ENCODE results near the gene HBG2. TPM values are rescaled to one million over a fixed set of nuclear protein-coding genes. Genes with fewer than 3 reads are reported as not detected.
"Not testable (repeated sequence)": the region's sequence is repeated elsewhere in the genome, so short reads cannot be mapped to it uniquely, and the experiment has no call there.

HBG2 gene
- polyA plus RNA-seq: not detected

- WGBS, 3 donors: 62 to 71% (median 65%) methylated on average over 4 of the region's 9 CpGs
- not testable (repeated sequence) for H3K27ac ChIP-seq (ENCODE audit: low read depth, low read length)
Measured at GRCh38 chr11:5254646-5255413, at the start of gene HBG2. Gene HBG2, minus strand, starts transcription at chr11:5254781. Its CDS starts 53 bp downstream, at chr11:5254728.

- WGBS, 3 donors: 60 to 92% (median 90%) methylated on average over 1 of the region's 1 CpG
- no peak overlapping the region for H3K27ac ChIP-seq (ENCODE audit: low read depth, low read length)
Measured at GRCh38 chr11:5304046-5304445, 49.5 kb upstream of the HBG2 start.

GRCh38 chr11:5303626-5304025 is 49.0 kb upstream of the HBG2 start:
- 70 to 80% (median 71%) methylated on average over 5 of the region's 5 CpGs for WGBS, 3 donors
- no peak overlapping the region for H3K27ac ChIP-seq (ENCODE audit: low read depth, low read length)

GRCh38 chr11:5301846-5302245 is 47.3 kb upstream of the HBG2 start, which contains the start of gene OR51B4:
Gene OR51B4, minus strand, starts transcription at chr11:5301946. Its CDS starts 0 bp downstream, at chr11:5301946.
- WGBS, 3 donors: 70 to 90% (median 90%) methylated on average over 2 of the region's 2 CpGs
- H3K27ac ChIP-seq (ENCODE audit: low read depth, low read length): no peak within 1 kb of the TSS

- H3K27ac ChIP-seq (ENCODE audit: low read depth, low read length): no peak overlapping the region
- 53 to 64% (median 61%) methylated on average over 3 of the region's 3 CpGs for WGBS, 3 donors
Measured at GRCh38 chr11:5300251-5300650, 45.7 kb upstream of the HBG2 start.

- no peak overlapping the region for H3K27ac ChIP-seq (ENCODE audit: low read depth, low read length)
- 3 to 76% (median 69%) methylated on average over 1 of the region's 1 CpG for WGBS, 3 donors
Measured at GRCh38 chr11:5298451-5298850, 43.9 kb upstream of the HBG2 start.

- H3K27ac ChIP-seq (ENCODE audit: low read depth, low read length): no peak overlapping the region
- WGBS, 3 donors: 56 to 68% (median 60%) methylated on average over 4 of the region's 4 CpGs
Measured at GRCh38 chr11:5297721-5298323, 43.2 kb upstream of the HBG2 start.

- not testable (repeated sequence) for H3K27ac ChIP-seq (ENCODE audit: low read depth, low read length)
- 92 to 94% (median 92%) methylated on average over 29 to 41 of the region's 41 CpGs for WGBS, 3 donors
Measured at GRCh38 chr11:5294342-5294995, 39.9 kb upstream of the HBG2 start.

GRCh38 chr11:5293028-5293427 is 38.4 kb upstream of the HBG2 start:
- 85 to 91% (median 89%) methylated on average over 8 of the region's 8 CpGs for WGBS, 3 donors
- H3K27ac ChIP-seq (ENCODE audit: low read depth, low read length): no peak overlapping the region

GRCh38 chr11:5291207-5291838 is 36.7 kb upstream of the HBG2 start:
- WGBS, 3 donors: 64 to 82% (median 78%) methylated on average over 1 of the region's 1 CpG

GRCh38 chr11:5290106-5290505 is 35.5 kb upstream of the HBG2 start:
- 89 to 94% (median 92%) methylated on average over 1 of the region's 1 CpG for WGBS, 3 donors

More at GRCh38 chr11:5291207-5291838, 36.7 kb upstream of the HBG2 start:
- no peak overlapping the region for H3K27ac ChIP-seq (ENCODE audit: low read depth, low read length)

GRCh38 chr11:5289696-5290095 is 35.1 kb upstream of the HBG2 start:
- no peak overlapping the region for H3K27ac ChIP-seq (ENCODE audit: low read depth, low read length)

More at GRCh38 chr11:5290106-5290505, 35.5 kb upstream of the HBG2 start:
- no peak overlapping the region for H3K27ac ChIP-seq (ENCODE audit: low read depth, low read length)

GRCh38 chr11:5288906-5289550 is 34.4 kb upstream of the HBG2 start:
- WGBS, 3 donors: 81 to 87% (median 85%) methylated on average over 6 of the region's 6 CpGs
- H3K27ac ChIP-seq (ENCODE audit: low read depth, low read length): no peak overlapping the region

GRCh38 chr11:5288108-5288905 is 33.7 kb upstream of the HBG2 start:
- WGBS, 3 donors: 68 to 77% (median 76%) methylated on average over 7 of the region's 7 CpGs
- H3K27ac ChIP-seq (ENCODE audit: low read depth, low read length): no peak overlapping the region

- H3K27ac ChIP-seq (ENCODE audit: low read depth, low read length): no peak overlapping the region
- 70 to 80% (median 75%) methylated on average over 3 of the region's 3 CpGs for WGBS, 3 donors
Measured at GRCh38 chr11:5286901-5287300, 32.3 kb upstream of the HBG2 start.

GRCh38 chr11:5286351-5286750 is 31.8 kb upstream of the HBG2 start:
- H3K27ac ChIP-seq (ENCODE audit: low read depth, low read length): no peak overlapping the region
- 17 to 50% (median 48%) methylated on average over 1 of the region's 1 CpG for WGBS, 3 donors

- 81 to 83% (median 82%) methylated on average over 4 of the region's 4 CpGs for WGBS, 3 donors
- H3K27ac ChIP-seq (ENCODE audit: low read depth, low read length): no peak overlapping the region
Measured at GRCh38 chr11:5285703-5286340, 31.2 kb upstream of the HBG2 start.
